DMS79 (cell line): ENCODE results near the gene HMBS.
"Not testable (repeated sequence)": the region's sequence is repeated elsewhere in the genome, so short reads cannot be mapped to it uniquely, and the experiment has no call there.

Experiments
- DNase-seq: peaks from one replicate; lab custom pipeline; 2025; lab: John Stamatoyannopoulos, UW

Gene HMBS

GRCh38 chr11:119100994-119101758, 16.5 kb downstream of the HMBS start:
- DNase-seq, result no peak

GRCh38 chr11:119101759-119102423, 17.2 kb downstream of the HMBS start, which contains the start of gene DPAGT1:
DPAGT1 (minus strand) TSS chr11:119101853; CDS start chr11:119101655, 198 bp downstream.
- DNase-seq, result peak; percentile 99

GRCh38 chr11:119103161-119103664, 18.5 kb downstream of the HMBS start:
- not testable (repeated sequence) for DNase-seq

GRCh38 chr11:119103793-119104192, 19.1 kb downstream of the HMBS start:
- peak; percentile 51 for DNase-seq

GRCh38 chr11:119106564-119107537, 22.2 kb downstream of the HMBS start, which contains the start of gene C2CD2L:
C2CD2L (plus strand) TSS chr11:119107344; CDS start chr11:119107742, 398 bp downstream.
- peak; percentile 90 for DNase-seq

GRCh38 chr11:119107538-119108145, 23.0 kb downstream of the HMBS start:
- DNase-seq, result no peak

- peak; percentile 88 for DNase-seq
Observed at GRCh38 chr11:119108146-119108856, 23.6 kb downstream of the HMBS start.

- DNase-seq, result no peak
Observed at GRCh38 chr11:119108857-119109221, 24.2 kb downstream of the HMBS start.

- no peak for DNase-seq
Observed at GRCh38 chr11:119109843-119110242, 25.2 kb downstream of the HMBS start.

- DNase-seq, result no peak
Observed at GRCh38 chr11:119110439-119110838, 25.8 kb downstream of the HMBS start.

- DNase-seq, result no peak
Observed at GRCh38 chr11:119111361-119111925, 26.8 kb downstream of the HMBS start.

GRCh38 chr11:119112314-119113020, 27.8 kb downstream of the HMBS start:
- no peak for DNase-seq

GRCh38 chr11:119113716-119114115, 29.0 kb downstream of the HMBS start:
- no peak for DNase-seq

GRCh38 chr11:119114351-119114750, 29.7 kb downstream of the HMBS start:
- no peak for DNase-seq

- DNase-seq, result no peak
Observed at GRCh38 chr11:119115484-119116234, 31.0 kb downstream of the HMBS start.

- no peak for DNase-seq
Observed at GRCh38 chr11:119116235-119116594, 31.5 kb downstream of the HMBS start.

- DNase-seq, result no peak
Observed at GRCh38 chr11:119116601-119117000, 31.9 kb downstream of the HMBS start.

GRCh38 chr11:119117004-119117706, 32.5 kb downstream of the HMBS start:
- no peak for DNase-seq

- DNase-seq, result no peak
Observed at GRCh38 chr11:119118227-119118626, 33.5 kb downstream of the HMBS start.
